RWPE2 (cell line): ENCODE results near the gene TXN2.

Experiments
- ATAC-seq: fragments of 200-7000 bp; cut with Tn5 transposase; 3 replicates; pipeline ENCODE4 v1.9.1; 2021; ENCODE audit warnings: low read depth
- DNase-seq: peaks from one replicate; pipeline ENCODE4 v3.0.0-alpha.2; 2020; ENCODE audit warnings: low spot score
- H3K27ac ChIP-seq: fragments of 450-650 bp; 2 replicates; pipeline ENCODE4 v1.5.1; 2017; ENCODE audit warnings: mild to moderate bottlenecking; ENCODE audit not compliant: poor library complexity, severe bottlenecking
- H3K27me3 ChIP-seq: fragments of 250-450 bp; sonication (Bioruptor Pico); 2 replicates; pipeline ENCODE4 v1.5.1; 2021; ENCODE audit warnings: mild to moderate bottlenecking, moderate library complexity; ENCODE audit not compliant: insufficient read depth, poor library complexity, severe bottlenecking
- H3K36me3 ChIP-seq: fragments of 250-450 bp; sonication (Bioruptor Pico); 2 replicates; pipeline ENCODE4 v1.5.1; 2020; ENCODE audit warnings: low read depth, mild to moderate bottlenecking, moderate library complexity
- H3K4me1 ChIP-seq: fragments of 250-450 bp; sonication (Bioruptor Pico); 2 replicates; pipeline ENCODE4 v1.5.1; 2021; ENCODE audit warnings: mild to moderate bottlenecking, moderate library complexity; ENCODE audit not compliant: insufficient read depth, poor library complexity, severe bottlenecking
- H3K4me3 ChIP-seq: fragments of 250-450 bp; sonication (Bioruptor Pico); 2 replicates; pipeline ENCODE4 v1.5.1; 2021; ENCODE audit warnings: mild to moderate bottlenecking, moderate library complexity; ENCODE audit not compliant: severe bottlenecking
- H3K9me3 ChIP-seq: fragments of 250-450 bp; sonication (Bioruptor Pico); 2 replicates; pipeline ENCODE4 v1.5.1; 2021; ENCODE audit warnings: mild to moderate bottlenecking, moderate library complexity; ENCODE audit not compliant: severe bottlenecking
- CTCF ChIP-seq: fragments of 450-650 bp; IDR thresholded peaks from one replicate; pipeline ENCODE4 v1.5.1; 2017; ENCODE audit warnings: mild to moderate bottlenecking, moderate library complexity; ENCODE audit not compliant: poor library complexity, severe bottlenecking

The TXN2 gene

GRCh38 chr22:36510966-36511881 lies 29.8 kb upstream of the TXN2 start:
- H3K36me3 ChIP-seq, result peaks cover 57% of the 10 kb centered on the region
- no peaks in the 10 kb centered on the region for H3K27me3 ChIP-seq
- no peaks in the 10 kb centered on the region for H3K9me3 ChIP-seq
- no peak overlapping the region for H3K27ac ChIP-seq
- DNase-seq, result no peak
- H3K4me3 ChIP-seq, result no peak overlapping the region
- H3K4me1 ChIP-seq, result no peaks in the 10 kb centered on the region
- peak; percentile 35; the same call in 2 of the 3 replicates for ATAC-seq
- TF ChIP-seq CTCF, result peak; percentile 75

GRCh38 chr22:36510384-36510783 lies 28.9 kb upstream of the TXN2 start:
- TF ChIP-seq CTCF, result no peak
- no peaks in the 10 kb centered on the region for H3K9me3 ChIP-seq
- H3K27ac ChIP-seq, result no peak overlapping the region
- DNase-seq, result no peak
- no peaks in the 10 kb centered on the region for H3K4me1 ChIP-seq
- H3K4me3 ChIP-seq, result no peak overlapping the region
- no peak for ATAC-seq
- no peaks in the 10 kb centered on the region for H3K27me3 ChIP-seq
- H3K36me3 ChIP-seq, result peaks cover 48% of the 10 kb centered on the region

GRCh38 chr22:36507518-36508010 lies 26.1 kb upstream of the TXN2 start:
- Histone ChIP-seq H3K9me3 (no peaks in the 10 kb centered on the region), H3K27me3 (no peaks in the 10 kb centered on the region), H3K4me1 (no peaks in the 10 kb centered on the region), H3K27ac (peak overlapping the region; percentile 7), H3K36me3 (peaks cover 24% of the 10 kb centered on the region), H3K4me3 (peak overlapping the region; percentile 49)
- ATAC-seq (no peak), DNase-seq (no peak)
- no peak for TF ChIP-seq CTCF

GRCh38 chr22:36506637-36507517 lies 25.4 kb upstream of the TXN2 start, which contains the start of gene FOXRED2:
FOXRED2 (minus strand) TSS chr22:36507040; CDS start chr22:36506422, 618 bp downstream.
- Histone ChIP-seq H3K9me3 (no peaks in the 10 kb centered on the region), H3K4me3 (peak within 1 kb of the TSS; percentile 49), H3K36me3 (peaks cover 17% of the 10 kb centered on the region), H3K27me3 (no peaks in the 10 kb centered on the region), H3K4me1 (no peaks in the 10 kb centered on the region), H3K27ac (peak within 1 kb of the TSS; percentile 7)
- ATAC-seq (peak; percentile 79), DNase-seq (peak; percentile 81)
- TF ChIP-seq CTCF, result no peak
